ENCODE measurements around the gene NONO. TPM values are rescaled to one million over a fixed set of nuclear protein-coding genes. Genes with fewer than 3 reads are reported as not detected.
A peak's percentile ranks its signal among the peaks of the same experiment; 100 is the strongest.

Gene NONO
- total and polyA plus RNA-seq, 2 experiments from 2014 or later: 175 to 318 TPM

DNA sequence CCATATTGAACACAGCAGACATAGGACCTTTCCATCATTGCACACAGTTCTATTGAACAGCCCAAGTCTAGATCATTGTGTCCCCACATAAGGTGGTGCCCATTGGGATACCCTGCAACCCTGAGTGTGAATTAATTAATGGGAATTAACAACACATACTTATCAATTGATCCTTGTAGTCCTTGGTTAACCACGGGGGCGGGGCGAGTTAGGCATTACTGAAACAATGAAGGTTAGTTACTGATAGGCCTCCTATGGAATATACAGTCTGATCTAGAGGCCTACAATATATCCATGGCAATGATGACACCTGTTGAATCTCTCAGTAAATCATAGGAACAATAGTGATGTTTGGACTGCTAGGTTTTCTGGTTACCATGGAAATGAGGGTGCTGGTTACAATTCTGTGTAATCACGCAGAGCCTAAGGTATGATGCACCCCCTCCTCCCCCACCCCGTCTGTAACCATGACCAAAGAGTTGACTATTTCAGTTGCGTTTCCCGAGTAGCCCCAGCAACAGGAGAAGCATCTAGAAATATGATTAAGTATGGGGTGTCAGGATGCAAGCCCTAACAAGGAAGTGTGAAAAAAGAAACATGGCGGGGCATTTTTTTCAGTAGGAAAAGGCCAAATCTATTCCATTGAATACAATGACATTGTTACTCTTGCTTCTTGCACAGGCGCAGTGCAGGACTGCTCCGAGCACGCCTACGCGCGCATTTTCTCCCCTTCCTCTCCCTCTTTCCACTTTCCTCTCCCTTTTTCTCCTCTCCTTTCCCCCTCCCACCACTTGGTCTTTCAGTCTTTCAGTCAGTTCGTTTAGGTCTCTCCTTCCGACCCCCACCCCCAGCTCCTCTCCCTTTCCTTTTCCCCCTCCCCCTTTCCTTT is 677 bp upstream of the NONO start:
- TF ChIP-seq EZH2 (IDR thresholded peaks at IDR 0.05; ENCODE audit: borderline replicate concordance) (no peak), EZH2phosphoT487 (IDR thresholded peaks at IDR 0.05; ENCODE audit: low read depth, severe bottlenecking, unreplicated experiment) (no peak)
- TF ChIP-seq, protein P1, sequence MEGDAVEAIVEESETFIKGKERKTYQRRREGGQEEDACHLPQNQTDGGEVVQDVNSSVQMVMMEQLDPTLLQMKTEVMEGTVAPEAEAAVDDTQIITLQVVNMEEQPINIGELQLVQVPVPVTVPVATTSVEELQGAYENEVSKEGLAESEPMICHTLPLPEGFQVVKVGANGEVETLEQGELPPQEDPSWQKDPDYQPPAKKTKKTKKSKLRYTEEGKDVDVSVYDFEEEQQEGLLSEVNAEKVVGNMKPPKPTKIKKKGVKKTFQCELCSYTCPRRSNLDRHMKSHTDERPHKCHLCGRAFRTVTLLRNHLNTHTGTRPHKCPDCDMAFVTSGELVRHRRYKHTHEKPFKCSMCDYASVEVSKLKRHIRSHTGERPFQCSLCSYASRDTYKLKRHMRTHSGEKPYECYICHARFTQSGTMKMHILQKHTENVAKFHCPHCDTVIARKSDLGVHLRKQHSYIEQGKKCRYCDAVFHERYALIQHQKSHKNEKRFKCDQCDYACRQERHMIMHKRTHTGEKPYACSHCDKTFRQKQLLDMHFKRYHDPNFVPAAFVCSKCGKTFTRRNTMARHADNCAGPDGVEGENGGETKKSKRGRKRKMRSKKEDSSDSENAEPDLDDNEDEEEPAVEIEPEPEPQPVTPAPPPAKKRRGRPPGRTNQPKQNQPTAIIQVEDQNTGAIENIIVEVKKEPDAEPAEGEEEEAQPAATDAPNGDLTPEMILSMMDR (IDR thresholded peaks at IDR 0.05; ENCODE audit: poor library complexity): no peak
- H3K79me2 ChIP-seq: peaks cover 38% of the 10 kb centered on the region
- H3K9me2 ChIP-seq (replicated peaks; ENCODE audit: insufficient read depth): no peaks in the 10 kb centered on the region
- H4K20me1 ChIP-seq (ENCODE audit: insufficient read depth, poor library complexity, severe bottlenecking): peaks cover 37% of the 10 kb centered on the region
- peak overlapping the region; percentile 66 for H2AFZ ChIP-seq
- peak overlapping the region; percentile 86 for H3K27ac ChIP-seq
- no peaks in the 10 kb centered on the region for H3K27me3 ChIP-seq
- H3K9me3 ChIP-seq (ENCODE audit: low read depth): no peaks in the 10 kb centered on the region
- peak; percentile 38 for DNase-seq (ENCODE audit: low spot score)
- H3K36me3 ChIP-seq (replicated peaks; ENCODE audit: insufficient read depth, low read depth): no peaks in the 10 kb centered on the region
- H3K4me2 ChIP-seq: peak overlapping the region; percentile 66
- no peaks in the 10 kb centered on the region for H3K4me1 ChIP-seq (ENCODE audit: insufficient read depth)
- H3K4me3 ChIP-seq: no peak overlapping the region
- WGBS (ENCODE audit: low lambda C conversion rate, missing lambda C conversion rate): 70% methylated on average over 14 of the region's 16 CpGs

DNA sequence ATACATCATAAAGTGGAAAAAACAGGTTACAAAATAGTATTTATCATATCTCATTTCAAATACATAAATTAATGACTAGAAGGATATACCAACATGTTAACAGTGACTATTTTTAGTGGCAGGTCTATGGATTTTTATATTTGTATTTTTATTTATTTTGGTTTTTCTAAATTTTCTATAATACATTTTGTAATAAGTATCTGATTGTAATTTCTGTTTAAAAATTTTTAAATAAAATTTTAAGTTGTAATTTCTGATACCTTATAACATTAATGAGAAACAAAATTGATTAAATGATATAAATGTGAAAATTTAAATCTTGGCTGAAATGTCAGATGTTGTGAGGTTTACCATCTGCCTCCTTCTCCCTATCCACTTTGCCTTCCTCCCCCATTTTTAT is 2.5 kb downstream of the NONO start:
- Histone ChIP-seq H4K20me1 (ENCODE audit: insufficient read depth, poor library complexity, severe bottlenecking) (peaks cover 66% of the 10 kb centered on the region), H3K27me3 (no peaks in the 10 kb centered on the region), H3K27ac (no peak overlapping the region), H3K79me2 (peaks cover 70% of the 10 kb centered on the region), H3K9me2 (replicated peaks; ENCODE audit: insufficient read depth) (no peaks in the 10 kb centered on the region), H3K36me3 (replicated peaks; ENCODE audit: insufficient read depth, low read depth) (no peaks in the 10 kb centered on the region), H3K4me2 (peak overlapping the region; percentile 77), H2AFZ (no peak overlapping the region), H3K4me1 (ENCODE audit: insufficient read depth) (no peaks in the 10 kb centered on the region), H3K9me3 (ENCODE audit: low read depth) (no peaks in the 10 kb centered on the region), H3K4me3 (peak overlapping the region; percentile 44)
- no peak for TF ChIP-seq EZH2phosphoT487 (IDR thresholded peaks at IDR 0.05; ENCODE audit: low read depth, severe bottlenecking, unreplicated experiment)
- no peak for TF ChIP-seq EZH2 (IDR thresholded peaks at IDR 0.05; ENCODE audit: borderline replicate concordance)
- TF ChIP-seq, protein P1 (IDR thresholded peaks at IDR 0.05; ENCODE audit: poor library complexity): no peak
- DNase-seq (ENCODE audit: low spot score): no peak

DNA sequence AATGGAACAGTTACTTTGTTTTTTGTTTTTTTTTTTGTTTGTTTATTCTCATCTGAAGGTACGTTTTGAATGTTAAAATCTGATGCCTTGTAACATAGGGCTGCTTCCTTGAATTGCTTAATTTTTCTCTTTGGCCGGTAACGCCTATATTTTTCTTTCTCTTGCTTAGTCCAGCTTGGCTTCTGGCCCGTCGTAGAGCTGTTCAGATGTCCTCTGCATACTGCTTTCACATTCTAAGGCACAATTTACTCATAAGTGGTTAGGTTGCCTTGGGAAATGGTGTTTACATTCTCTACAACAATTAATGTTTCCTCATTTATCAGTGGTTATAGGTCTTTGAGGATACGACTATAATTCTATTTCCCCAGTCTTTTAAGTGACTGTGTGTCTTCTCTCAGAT is 7.9 kb downstream of the NONO start:
- Histone ChIP-seq H3K4me2 (no peak overlapping the region), H4K20me1 (ENCODE audit: insufficient read depth, poor library complexity, severe bottlenecking) (peaks cover 45% of the 10 kb centered on the region), H3K9me2 (replicated peaks; ENCODE audit: insufficient read depth) (no peaks in the 10 kb centered on the region), H3K36me3 (replicated peaks; ENCODE audit: insufficient read depth, low read depth) (no peaks in the 10 kb centered on the region), H3K4me1 (ENCODE audit: insufficient read depth) (no peaks in the 10 kb centered on the region), H3K79me2 (peaks cover 63% of the 10 kb centered on the region), H3K27ac (no peak overlapping the region), H3K9me3 (ENCODE audit: low read depth) (no peaks in the 10 kb centered on the region), H3K27me3 (no peaks in the 10 kb centered on the region), H2AFZ (no peak overlapping the region), H3K4me3 (no peak overlapping the region)
- 76% methylated on average over 6 of the region's 6 CpGs for WGBS (ENCODE audit: low lambda C conversion rate, missing lambda C conversion rate)
- TF ChIP-seq EZH2phosphoT487 (IDR thresholded peaks at IDR 0.05; ENCODE audit: low read depth, severe bottlenecking, unreplicated experiment): no peak
- no peak for DNase-seq (ENCODE audit: low spot score)

DNA sequence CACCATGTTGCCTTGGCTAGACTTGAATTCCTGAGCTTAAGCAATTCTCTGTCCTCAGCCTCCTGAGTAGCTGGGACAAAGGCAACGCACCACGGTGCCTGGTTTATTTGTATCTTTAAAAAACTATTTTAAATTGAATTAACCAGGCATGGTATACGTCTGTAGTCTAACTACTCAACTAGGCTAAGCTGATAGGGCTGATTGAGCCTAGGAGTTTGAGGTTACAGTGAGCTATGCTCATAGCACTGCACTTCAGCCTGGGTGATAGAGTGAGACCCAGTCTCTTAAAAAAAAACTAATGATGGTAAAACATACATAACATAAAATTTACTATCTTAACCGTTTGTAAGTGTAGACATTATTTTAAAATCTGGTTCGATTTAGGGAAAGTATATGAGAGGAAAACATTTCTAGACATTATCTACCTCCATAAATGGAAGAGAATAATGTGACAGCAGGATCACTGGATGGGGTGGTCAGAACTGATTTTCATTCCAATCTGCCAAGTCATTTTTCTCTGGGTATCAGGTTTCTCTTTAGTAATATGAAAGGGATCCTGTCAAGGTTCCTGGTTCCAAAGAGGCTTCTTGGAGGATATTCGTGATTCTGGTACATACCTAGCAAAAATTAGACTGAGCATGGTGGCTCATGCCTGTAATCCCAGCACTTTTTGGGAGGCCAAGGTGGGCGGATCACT is 9.4 kb downstream of the NONO start:
- Histone ChIP-seq H2AFZ (no peak overlapping the region), H3K9me2 (replicated peaks; ENCODE audit: insufficient read depth) (no peaks in the 10 kb centered on the region), H3K4me2 (no peak overlapping the region), H3K4me1 (ENCODE audit: insufficient read depth) (no peaks in the 10 kb centered on the region), H3K9me3 (ENCODE audit: low read depth) (no peaks in the 10 kb centered on the region), H3K79me2 (peaks cover 49% of the 10 kb centered on the region), H3K27me3 (no peaks in the 10 kb centered on the region), H3K4me3 (no peak overlapping the region), H3K36me3 (replicated peaks; ENCODE audit: insufficient read depth, low read depth) (no peaks in the 10 kb centered on the region), H3K27ac (no peak overlapping the region), H4K20me1 (ENCODE audit: insufficient read depth, poor library complexity, severe bottlenecking) (peaks cover 30% of the 10 kb centered on the region)
- no peak for TF ChIP-seq EZH2phosphoT487 (IDR thresholded peaks at IDR 0.05; ENCODE audit: low read depth, severe bottlenecking, unreplicated experiment)
- TF ChIP-seq, protein P1 (IDR thresholded peaks at IDR 0.05; ENCODE audit: poor library complexity): no peak
- no peak for TF ChIP-seq EZH2 (IDR thresholded peaks at IDR 0.05; ENCODE audit: borderline replicate concordance)
- DNase-seq (ENCODE audit: low spot score): no peak
- WGBS (ENCODE audit: low lambda C conversion rate, missing lambda C conversion rate): 79% methylated on average over 7 of the region's 7 CpGs
